Cardiac fibroblast (primary cell): ENCODE data around the gene CACNA2D4.

Experiments
- DNase-seq, 2 donors: peaks; one replicate each; pipeline versions ENCODE4 v3.0.0 to v3.0.0-alpha.2; 2010; ENCODE audit warnings: low read depth in 2 of 2
- H3K4me3 ChIP-seq, 2 donors: replicated peaks in 1 of 2; 1 replicate in 1 of 2; 2 replicates in 1 of 2; pipeline ENCODE4 v1.5.1; 2011; ENCODE audit warnings: low read depth in 2 of 2, low read length in 2 of 2, mild to moderate bottlenecking in 2 of 2, moderate library complexity in 1 of 2
- CTCF ChIP-seq: IDR thresholded peaks from one replicate; pipeline ENCODE4 v1.5.1; 2011; ENCODE audit warnings: low read depth, mild to moderate bottlenecking, low read length, inconsistent platforms

Gene CACNA2D4

GRCh38 chr12:1760566-1761382, 157.7 kb downstream of the CACNA2D4 start:
- no peak overlapping the region for H3K4me3 ChIP-seq
- no peak for TF ChIP-seq CTCF
- peak; percentile 26 to 76 for DNase-seq

- DNase-seq: peak in 1 of 2 donors; percentile 15
- no peak overlapping the region for H3K4me3 ChIP-seq
- TF ChIP-seq CTCF: no peak
Measured at GRCh38 chr12:1758887-1759286, 159.6 kb downstream of the CACNA2D4 start.

- no peak for DNase-seq
- H3K4me3 ChIP-seq: no peak overlapping the region
- no peak for TF ChIP-seq CTCF
Measured at GRCh38 chr12:1758376-1758775, 160.1 kb downstream of the CACNA2D4 start.

GRCh38 chr12:1750300-1750699, 168.2 kb downstream of the CACNA2D4 start:
- H3K4me3 ChIP-seq: no peak overlapping the region
- no peak for DNase-seq
- no peak for TF ChIP-seq CTCF

GRCh38 chr12:1749019-1749418, 169.4 kb downstream of the CACNA2D4 start:
- TF ChIP-seq CTCF: no peak
- no peak overlapping the region for H3K4me3 ChIP-seq
- DNase-seq: no peak

GRCh38 chr12:1747609-1748008, 170.8 kb downstream of the CACNA2D4 start:
- DNase-seq: no peak
- no peak for TF ChIP-seq CTCF
- H3K4me3 ChIP-seq: no peak overlapping the region
